MM.1S (cell line): Measurements from ENCODE around the gene TSPAN11.

Experiments used
- DNase-seq: peaks from one replicate; pipeline ENCODE4 v3.0.0-alpha.2; 2015
- H2AFZ ChIP-seq: fragments of 300-600 bp; sonication (generic); 2 replicates; pipeline ENCODE4 v1.6.0; 2016; ENCODE audit warnings: antibody characterized with exemption, low read length
- H3F3A ChIP-seq: fragments of 300-600 bp; sonication (generic); 2 replicates; pipeline ENCODE4 v1.6.1; 2016; ENCODE audit warnings: mild to moderate bottlenecking, antibody characterized with exemption, low read length, moderate library complexity, mixed read lengths; ENCODE audit not compliant: insufficient read depth
- H3K27ac ChIP-seq: fragments of 300-600 bp; sonication (generic); 2 replicates; pipeline ENCODE4 v1.5.1; 2016; ENCODE audit warnings: mild to moderate bottlenecking, low read length
- H3K27me3 ChIP-seq: fragments of 300-600 bp; sonication (generic); replicated peaks from 2 replicates; pipeline ENCODE4 v1.6.0; 2016; ENCODE audit warnings: low read length; ENCODE audit not compliant: insufficient read depth
- H3K36me3 ChIP-seq: fragments of 300-600 bp; sonication (generic); replicated peaks from 2 replicates; pipeline ENCODE4 v1.6.1; 2016; ENCODE audit warnings: mild to moderate bottlenecking, low read length, mixed read lengths; ENCODE audit not compliant: insufficient read depth
- H3K4me1 ChIP-seq: fragments of 300-600 bp; sonication (generic); 2 replicates; pipeline ENCODE4 v1.6.1; 2016; ENCODE audit warnings: low read length, mixed read lengths
- H3K4me2 ChIP-seq: fragments of 300-600 bp; sonication (generic); 2 replicates; pipeline ENCODE4 v1.6.0; 2016; ENCODE audit warnings: low read depth, low read length
- H3K4me3 ChIP-seq: fragments of 300-600 bp; sonication (generic); 2 replicates; pipeline ENCODE4 v1.5.1; 2016; ENCODE audit warnings: low read length, mixed read lengths
- H3K79me2 ChIP-seq: fragments of 300-600 bp; sonication (generic); 2 replicates; pipeline ENCODE4 v1.6.1; 2016; ENCODE audit warnings: mixed run types, low read length, mixed read lengths
- H3K9ac ChIP-seq: fragments of 300-600 bp; sonication (generic); 2 replicates; pipeline ENCODE4 v1.6.1; 2016; ENCODE audit warnings: low read length, mixed read lengths
- H3K9me2 ChIP-seq: fragments of 300-600 bp; sonication (generic); replicated peaks from 2 replicates; pipeline ENCODE4 v1.6.1; 2016; ENCODE audit warnings: mild to moderate bottlenecking, low read length, mixed read lengths; ENCODE audit not compliant: insufficient read depth
- H3K9me3 ChIP-seq: fragments of 300-600 bp; sonication (generic); replicated peaks from 2 replicates; pipeline ENCODE4 v1.6.1; 2016; ENCODE audit warnings: mild to moderate bottlenecking, low read length, mixed read lengths; ENCODE audit not compliant: insufficient read depth
- H4K20me1 ChIP-seq: fragments of 300-600 bp; sonication (generic); 2 replicates; pipeline ENCODE4 v1.6.1; 2016; ENCODE audit warnings: mild to moderate bottlenecking, low read length, moderate library complexity, mixed read lengths; ENCODE audit not compliant: insufficient read depth
- CTCF ChIP-seq: fragments of 300-600 bp; sonication (generic); IDR thresholded peaks from 2 replicates; pipeline ENCODE4 v1.5.1; 2016; ENCODE audit warnings: antibody characterized with exemption, low read length, mixed read lengths
- EZH2 ChIP-seq: fragments of 300-600 bp; sonication (generic); optimal IDR thresholded peaks from 2 replicates; pipeline ENCODE3; 2017; ENCODE audit warnings: low read depth, mild to moderate bottlenecking, antibody characterized with exemption, low read length, mixed read lengths
- EZH2phosphoT487 ChIP-seq: fragments of 300-600 bp; sonication (generic); IDR thresholded peaks from 2 replicates; pipeline ENCODE4 v1.6.1; 2018; ENCODE audit warnings: antibody characterized with exemption, low read length

TSPAN11 gene

GRCh38 chr12:30974746-30975500 is 48.4 kb downstream of the TSPAN11 start:
- Histone ChIP-seq H3K27ac (no peak overlapping the region), H3K79me2 (no peaks in the 10 kb centered on the region), H3K9me3 (no peaks in the 10 kb centered on the region), H3K4me2 (no peak overlapping the region), H3K4me1 (no peaks in the 10 kb centered on the region), H3K4me3 (no peak overlapping the region), H3K36me3 (no peaks in the 10 kb centered on the region), H3K9me2 (no peaks in the 10 kb centered on the region), H2AFZ (no peak overlapping the region), H4K20me1 (no peaks in the 10 kb centered on the region), H3K27me3 (no peaks in the 10 kb centered on the region), H3K9ac (no peak overlapping the region), H3F3A (no peaks in the 10 kb centered on the region)
- DNase-seq, result no peak
- TF ChIP-seq EZH2phosphoT487, result no peak
- TF ChIP-seq CTCF, result no peak
- no peak for TF ChIP-seq EZH2

- H3K36me3 ChIP-seq, result no peaks in the 10 kb centered on the region
- TF ChIP-seq EZH2 (no peak), EZH2phosphoT487 (no peak), CTCF (no peak)
- no peaks in the 10 kb centered on the region for H3K79me2 ChIP-seq
- H3K27me3 ChIP-seq, result no peaks in the 10 kb centered on the region
- H3K4me3 ChIP-seq, result no peak overlapping the region
- no peaks in the 10 kb centered on the region for H3K9me2 ChIP-seq
- H3K4me2 ChIP-seq, result no peak overlapping the region
- DNase-seq, result no peak
- no peaks in the 10 kb centered on the region for H4K20me1 ChIP-seq
- H3K9me3 ChIP-seq, result no peaks in the 10 kb centered on the region
- H3F3A ChIP-seq, result no peaks in the 10 kb centered on the region
- H3K27ac ChIP-seq, result no peak overlapping the region
- no peaks in the 10 kb centered on the region for H3K4me1 ChIP-seq
- H3K9ac ChIP-seq, result no peak overlapping the region
- no peak overlapping the region for H2AFZ ChIP-seq
Observed at GRCh38 chr12:30975581-30975980, 49.0 kb downstream of the TSPAN11 start.

GRCh38 chr12:30976206-30976605 is 49.7 kb downstream of the TSPAN11 start:
- TF ChIP-seq CTCF (no peak), EZH2phosphoT487 (no peak), EZH2 (no peak)
- Histone ChIP-seq H3F3A (no peaks in the 10 kb centered on the region), H3K4me3 (no peak overlapping the region), H3K9me3 (no peaks in the 10 kb centered on the region), H3K4me2 (no peak overlapping the region), H3K4me1 (no peaks in the 10 kb centered on the region), H3K27ac (no peak overlapping the region), H3K9ac (no peak overlapping the region), H3K79me2 (no peaks in the 10 kb centered on the region), H3K36me3 (no peaks in the 10 kb centered on the region), H2AFZ (no peak overlapping the region), H4K20me1 (no peaks in the 10 kb centered on the region), H3K27me3 (no peaks in the 10 kb centered on the region), H3K9me2 (no peaks in the 10 kb centered on the region)
- no peak for DNase-seq
